ENCODE results near the gene SUPT20HL2.

- TF ChIP-seq CTCF (IDR thresholded peaks at IDR 0.05; ENCODE audit: low read depth, low read length, poor library complexity, severe bottlenecking), result no peak
- TF ChIP-seq EZH2phosphoT487 (IDR thresholded peaks at IDR 0.05; ENCODE audit: borderline replicate concordance, low read length), result no peak
Observed at GRCh38 chrX:24282381-24283126, 31.3 kb downstream of the SUPT20HL2 start.

Measured in DOHH2 (cell line).